ENCODE results near the gene MED26.

GRCh38 chr19:16575861-16576689 lies 51.9 kb downstream of the MED26 start:
- TF ChIP-seq EZH2 (IDR thresholded peaks at IDR 0.05; ENCODE audit: insufficient read depth, poor library complexity, severe bottlenecking) (no peak), EZH2phosphoT487 (IDR thresholded peaks at IDR 0.05; ENCODE audit: insufficient read depth, low read depth) (no peak)

Measured in GM23248 (cell line).